ENCODE results near the gene NRIP1. TPM values are rescaled to one million over a fixed set of nuclear protein-coding genes. Genes with fewer than 3 reads are reported as not detected.

The NRIP1 gene
- total RNA-seq, 2 donors from 2014 or later: 16.0 to 24.8 TPM

GRCh38 chr21:14913638-14914037 lies 151.2 kb downstream of the NRIP1 start:
- no peak overlapping the region for H3K4me3 Mint-ChIP-seq

DNA sequence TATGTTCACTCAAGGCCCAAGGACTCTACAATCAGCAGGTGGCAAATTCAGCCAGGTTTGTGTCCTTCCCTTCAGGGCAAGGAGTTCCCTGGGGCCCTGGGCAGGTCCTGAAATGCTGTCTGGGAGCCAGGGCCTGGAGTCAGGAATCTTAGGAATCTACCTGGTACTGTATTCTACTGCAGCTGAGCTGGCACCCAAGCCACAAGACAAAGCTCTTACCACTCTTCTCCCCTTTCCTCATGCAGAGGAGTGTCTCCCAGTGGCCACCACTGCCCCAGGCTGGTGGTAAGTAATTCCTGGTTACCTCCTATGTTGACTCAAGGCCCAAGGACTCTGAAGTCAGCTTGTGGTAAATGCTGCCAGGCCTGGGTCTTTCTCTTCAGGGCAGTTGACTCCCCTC lies 153.4 kb downstream of the NRIP1 start:
- Mint-ChIP-seq H3K27me3 (peaks cover 0 to 2% of the 10 kb centered on the region in 2 donors), H3K4me1 (ENCODE audit: low read depth in 2 of 2) (no peaks in the 10 kb centered on the region), H3K36me3 (no peaks in the 10 kb centered on the region), H3K4me3 (no peak overlapping the region), H3K27ac (no peak overlapping the region), H3K9me3 (no peaks in the 10 kb centered on the region)
- ATAC-seq: no peak
- no peak for DNase-seq (ENCODE audit: low spot score)

More at GRCh38 chr21:14913638-14914037, 151.2 kb downstream of the NRIP1 start:
- Mint-ChIP-seq H3K4me1 (ENCODE audit: low read depth in 2 of 2) (no peaks in the 10 kb centered on the region), H3K27ac (no peak overlapping the region), H3K27me3 (peaks cover 0 to 2% of the 10 kb centered on the region in 2 donors), H3K9me3 (no peaks in the 10 kb centered on the region), H3K36me3 (no peaks in the 10 kb centered on the region)
- DNase-seq (ENCODE audit: low spot score): no peak
- no peak for ATAC-seq

Data from natural killer cell treated with Interleukin-12 subunit alpha and Interleukin-12 subunit beta and Interleukin-15 and Interleukin-18, amount 100 ng/mL, for 72 hours (primary cell).